ENCODE measurements around the gene MAP1LC3B2.
"Not testable (repeated sequence)": the region's sequence is repeated elsewhere in the genome, so short reads cannot be mapped to it uniquely, and the experiment has no call there.

GRCh38 chr12:116575754-116576153, 16.6 kb downstream of the MAP1LC3B2 start:
- TF ChIP-seq CTCF (IDR thresholded peaks at IDR 0.05); POLR2AphosphoS5 (IDR thresholded peaks at IDR 0.05; ENCODE audit: low read depth, low read length); SIN3A (IDR thresholded peaks at IDR 0.05; ENCODE audit: borderline replicate concordance, insufficient read depth, low read depth, low read length); TCF7L2 (IDR thresholded peaks at IDR 0.05; ENCODE audit: low read depth, low read length); REST (IDR thresholded peaks at IDR 0.05; ENCODE audit: insufficient read depth in 1 of 2, low read depth in 2 of 2, low read length in 1 of 2): not testable (repeated sequence)
